IMR-90 (cell line): ENCODE results near the gene NR1D1.

ENCODE experiments used
- BHLHE40 ChIP-seq: fragments of 150-350 bp; IDR thresholded peaks from 2 replicates; pipeline ENCODE4 v1.6.1; 2016; ENCODE audit warnings: mild to moderate bottlenecking, low read depth, low read length
- CHD1 ChIP-seq: IDR thresholded peaks from 2 replicates; pipeline ENCODE4 v1.6.1; 2012; ENCODE audit warnings: low read depth, low read length, improper control_type of control experiment
- CTCF ChIP-seq: conservative IDR thresholded peaks from 2 replicates; pipeline ENCODE4 v1.5.1; 2012; ENCODE audit warnings: mild to moderate bottlenecking, low read depth, low read length, improper control_type of control experiment
- POLR2A ChIP-seq: IDR thresholded peaks from 2 replicates; pipeline ENCODE4 v1.6.1; 2012; ENCODE audit warnings: mild to moderate bottlenecking, low read depth, low read length
- RAD21 ChIP-seq: IDR thresholded peaks from 2 replicates; pipeline ENCODE4 v1.6.1; 2012; ENCODE audit warnings: low read length, improper control_type of control experiment
- RCOR1 ChIP-seq: IDR thresholded peaks from 2 replicates; pipeline ENCODE4 v1.6.1; 2012; ENCODE audit warnings: mild to moderate bottlenecking, low read length, improper control_type of control experiment; ENCODE audit not compliant: insufficient replicate concordance
- SMC3 ChIP-seq: fragments of 150-350 bp; IDR thresholded peaks from 2 replicates; pipeline ENCODE4 v1.6.1; 2016; ENCODE audit warnings: low read depth, mild to moderate bottlenecking, antibody characterized with exemption, low read length, moderate library complexity
- TF ChIP-seq, protein P1 (sequence below): fragments of 150-350 bp; IDR thresholded peaks from 2 replicates; pipeline ENCODE4 v1.6.1; 2017; ENCODE audit warnings: mild to moderate bottlenecking, antibody characterized with exemption, low read length, low read depth

DNA sequence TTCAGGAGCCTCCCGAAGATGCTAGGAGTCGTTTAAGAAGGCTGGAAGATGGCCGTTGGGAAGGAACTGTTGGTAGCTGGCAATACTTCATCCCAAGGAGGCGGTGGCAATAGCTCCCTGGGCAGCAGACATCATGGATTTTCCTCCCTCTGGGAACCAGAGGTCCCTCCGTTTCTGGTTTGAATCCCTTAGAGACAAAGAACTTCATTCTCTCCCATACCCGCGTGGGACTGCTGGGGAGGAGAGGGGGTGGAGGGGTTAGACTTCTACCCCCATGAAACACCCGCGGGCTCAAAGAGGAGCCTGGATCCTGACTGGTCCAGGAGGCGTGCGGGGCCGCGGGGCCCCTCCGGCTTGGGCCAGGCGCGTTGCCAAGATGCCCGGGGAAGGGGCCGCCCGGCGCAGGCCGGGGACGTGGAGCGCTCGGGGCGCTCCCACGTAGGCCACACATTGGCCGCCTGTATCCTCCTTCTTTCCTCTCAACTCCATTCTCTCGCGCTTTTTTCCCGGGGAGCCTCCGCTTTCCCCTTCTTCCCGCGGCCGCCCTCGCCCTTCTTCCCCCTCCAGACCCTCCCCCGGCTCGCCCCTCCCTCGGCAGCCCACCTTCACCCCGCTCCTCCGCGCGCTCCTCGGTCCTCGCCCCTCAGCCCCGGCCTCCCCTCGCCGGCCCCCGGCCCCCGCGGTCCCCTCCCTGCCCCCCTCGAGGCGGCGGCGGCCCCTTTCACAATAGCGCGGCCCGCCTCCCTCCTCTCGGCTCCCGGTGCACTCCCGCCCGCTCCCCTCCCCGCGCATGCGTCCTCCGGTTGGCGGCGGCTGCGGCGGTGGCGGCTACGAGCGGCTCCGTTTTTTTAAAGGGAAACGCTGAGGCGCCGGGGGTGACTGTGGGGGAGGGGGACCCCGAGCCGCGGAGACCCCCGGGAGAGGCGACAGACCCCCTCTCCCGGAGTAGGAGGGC is 21.1 kb upstream of the NR1D1 start, which contains the start of gene MSL1:
- TF ChIP-seq, protein P1, sequence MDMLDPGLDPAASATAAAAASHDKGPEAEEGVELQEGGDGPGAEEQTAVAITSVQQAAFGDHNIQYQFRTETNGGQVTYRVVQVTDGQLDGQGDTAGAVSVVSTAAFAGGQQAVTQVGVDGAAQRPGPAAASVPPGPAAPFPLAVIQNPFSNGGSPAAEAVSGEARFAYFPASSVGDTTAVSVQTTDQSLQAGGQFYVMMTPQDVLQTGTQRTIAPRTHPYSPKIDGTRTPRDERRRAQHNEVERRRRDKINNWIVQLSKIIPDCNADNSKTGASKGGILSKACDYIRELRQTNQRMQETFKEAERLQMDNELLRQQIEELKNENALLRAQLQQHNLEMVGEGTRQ: no peak
- TF ChIP-seq CTCF (no peak), CHD1 (no peak), POLR2A (peak; percentile 64), SMC3 (no peak), RAD21 (no peak), RCOR1 (no peak), BHLHE40 (no peak)
